Right lobe of liver (tissue), 6 donors: ENCODE data around the gene CCR9. TPM values are rescaled to one million over a fixed set of nuclear protein-coding genes. Genes with fewer than 3 reads are reported as not detected.

ENCODE experiments used
- ATAC-seq, 4 donors: fragments of 200-7000 bp; cut with Tn5 transposase; one replicate each; pipeline ENCODE4 v1.9.1; 2020; ENCODE audit warnings: mild to moderate bottlenecking in 4 of 4, moderate library complexity in 4 of 4
- DNase-seq, 3 donors: peaks; one replicate each; pipeline ENCODE4 v3.0.0-alpha.2; 2020
- H3K27ac ChIP-seq, 3 donors: fragments of 200-600 bp; one replicate each; pipeline ENCODE4 v1.8.0; 2022
- H3K27me3 ChIP-seq, 2 donors: fragments of 200-600 bp; one replicate each; pipeline ENCODE4 v1.8.0; 2022
- H3K36me3 ChIP-seq, 4 donors: fragments of 200-600 bp; sonication (generic) in 1 of 4; one replicate each; pipeline versions ENCODE4 v1.5.1 to v1.8.0; 2017 to 2022; ENCODE audit warnings: control low read depth in 1 of 4
- H3K4me1 ChIP-seq, 4 donors: fragments of 200-600 bp; sonication (generic) in 1 of 4; one replicate each; pipeline versions ENCODE4 v1.5.1 to v1.8.0; 2017 to 2022; ENCODE audit warnings: control low read depth in 1 of 4
- H3K4me3 ChIP-seq, 3 donors: fragments of 200-600 bp; one replicate each; pipeline ENCODE4 v1.8.0; 2022
- H3K9me3 ChIP-seq, 4 donors: fragments of 200-600 bp; sonication (generic) in 1 of 4; one replicate each; pipeline versions ENCODE4 v1.5.1 to v1.8.0; 2017 to 2022; ENCODE audit warnings: control low read depth in 1 of 4
- POLR2A ChIP-seq: fragments of 450-650 bp; IDR thresholded peaks from one replicate; pipeline ENCODE4 v1.6.1; 2017; ENCODE audit warnings: antibody characterized with exemption, mild to moderate bottlenecking
- WGBS: methylation state at CpG from one replicate; pipeline ENCODE4 v1.1.6; 2018; ENCODE audit warnings: low coverage, low lambda C conversion rate; ENCODE audit not compliant: insufficient coverage; ENCODE audit errors: missing lambda C conversion rate; 5-methylcytosine and 5-hydroxymethylcytosine counted together
- intact Hi-C, 2 donors: fragments of 100-400 bp; cut with DNase I; formaldehyde crosslinking; loops; one replicate each; pipeline versions ENCODE4 v1.11.2 to v1.14.1; 2022
- small RNA-seq, 2 experiments: library from RNA; depleted of rRNA; stranded (forward); fragments of <200 nt; gene quantifications; one replicate each; pipeline ENCODE3, GENCODE V24; 2016
- total RNA-seq, 6 experiments: library from RNA; depleted of rRNA in 2 of 6; stranded (reverse); fragments of >200 nt in 2 of 6; fragmentation: NEBNext Ultra II Directional in 3 of 6; extraction: Animal tissue kit (Norgen Biotek cat#: 25700) in 3 of 6; gene quantifications; one replicate each; pipeline versions ENCODE4 v1.1.0 to v1.2.4, GENCODE V29; 2016 to 2023
- TF ChIP-seq, protein P1 (sequence below), 4 donors: fragments of 200-600 bp in 3 of 4; fragments of 450-650 bp in 1 of 4; IDR thresholded peaks; one replicate each; pipeline versions ENCODE4 v1.5.1 to v1.8.0; 2016 to 2022; ENCODE audit warnings: antibody characterized with exemption in 4 of 4, mild to moderate bottlenecking in 2 of 4
- donor health status: DM: no; HTN: yes; CAD: no.
- donor health status: DM: no; HTN: no; CAD: no.
- donor health status: DM: no; HTN: no; CAD: no.
- donor health status: DM: no; HTN: yes; CAD: no.
- donor health status: DM: no; HTN: yes; CAD: no.

CCR9 gene
- total RNA-seq, 6 experiments from 2014 or later = 0.07 to 0.09 (median 0.07) TPM; not detected in 3

GRCh38 chr3:45950131-45950530, 63.8 kb downstream of the CCR9 start:
- peaks cover 0 to 5% (median 0%) of the 10 kb centered on the region in 4 donors for H3K4me1 ChIP-seq
- TF ChIP-seq, protein P1, sequence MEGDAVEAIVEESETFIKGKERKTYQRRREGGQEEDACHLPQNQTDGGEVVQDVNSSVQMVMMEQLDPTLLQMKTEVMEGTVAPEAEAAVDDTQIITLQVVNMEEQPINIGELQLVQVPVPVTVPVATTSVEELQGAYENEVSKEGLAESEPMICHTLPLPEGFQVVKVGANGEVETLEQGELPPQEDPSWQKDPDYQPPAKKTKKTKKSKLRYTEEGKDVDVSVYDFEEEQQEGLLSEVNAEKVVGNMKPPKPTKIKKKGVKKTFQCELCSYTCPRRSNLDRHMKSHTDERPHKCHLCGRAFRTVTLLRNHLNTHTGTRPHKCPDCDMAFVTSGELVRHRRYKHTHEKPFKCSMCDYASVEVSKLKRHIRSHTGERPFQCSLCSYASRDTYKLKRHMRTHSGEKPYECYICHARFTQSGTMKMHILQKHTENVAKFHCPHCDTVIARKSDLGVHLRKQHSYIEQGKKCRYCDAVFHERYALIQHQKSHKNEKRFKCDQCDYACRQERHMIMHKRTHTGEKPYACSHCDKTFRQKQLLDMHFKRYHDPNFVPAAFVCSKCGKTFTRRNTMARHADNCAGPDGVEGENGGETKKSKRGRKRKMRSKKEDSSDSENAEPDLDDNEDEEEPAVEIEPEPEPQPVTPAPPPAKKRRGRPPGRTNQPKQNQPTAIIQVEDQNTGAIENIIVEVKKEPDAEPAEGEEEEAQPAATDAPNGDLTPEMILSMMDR (IDR thresholded peaks at IDR 0.05) = no peak
- no peak for TF ChIP-seq POLR2A
- intact Hi-C loops = no loop called here
- no peak for DNase-seq
- H3K36me3 ChIP-seq = peaks cover 3 to 75% (median 20%) of the 10 kb centered on the region in 4 donors
- WGBS = 92% methylated on average over 2 of the region's 2 CpGs
- no peak for ATAC-seq
- no peak overlapping the region for H3K27ac ChIP-seq
- no peak overlapping the region for H3K4me3 ChIP-seq
- no peaks in the 10 kb centered on the region for H3K27me3 ChIP-seq
- H3K9me3 ChIP-seq = no peaks in the 10 kb centered on the region

DNA sequence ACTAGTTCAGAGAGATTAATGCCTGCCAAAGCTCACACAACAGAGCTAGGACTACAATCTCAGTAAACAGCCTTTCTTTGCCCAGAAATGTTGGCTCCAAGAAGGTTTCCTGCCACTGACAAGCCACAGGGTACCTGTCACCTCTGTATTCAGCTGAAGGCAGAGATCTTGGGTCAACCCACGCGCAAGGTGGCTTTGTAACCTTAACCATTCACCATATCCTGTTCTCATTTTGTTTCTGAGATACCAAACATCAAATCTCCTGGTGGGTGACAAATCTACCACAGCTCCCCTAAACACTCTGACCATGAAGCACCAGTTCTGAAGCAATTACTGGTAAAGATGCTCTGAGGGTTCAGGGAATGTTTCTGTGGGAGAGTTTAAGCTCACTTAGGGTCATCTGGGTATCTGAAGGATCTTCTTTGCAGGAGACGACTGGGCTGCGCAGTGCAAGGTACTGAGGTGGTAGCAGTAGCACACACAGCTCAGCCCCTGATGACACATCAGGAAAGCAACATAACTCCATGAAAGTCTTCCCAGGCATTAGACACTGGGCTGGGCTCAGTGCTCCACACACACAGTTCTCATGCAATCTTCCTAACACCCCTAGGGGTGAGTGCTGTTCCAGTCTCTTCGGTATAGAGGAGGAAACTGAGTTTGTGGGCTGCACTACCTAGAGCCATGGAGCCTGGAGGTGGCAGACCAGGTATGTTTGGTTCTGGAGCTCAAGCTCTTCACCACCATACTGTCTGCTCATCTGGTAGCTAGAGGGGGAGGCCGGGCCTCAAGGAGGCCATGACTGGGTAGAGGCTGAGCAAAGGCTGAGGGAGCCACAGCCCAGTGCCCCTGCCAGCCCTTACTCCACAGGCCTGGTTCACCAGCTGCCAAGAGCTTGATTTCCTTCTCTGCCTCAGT, 64.6 kb downstream of the CCR9 start:
- Histone ChIP-seq H3K27me3 (no peaks in the 10 kb centered on the region), H3K4me3 (no peak overlapping the region), H3K4me1 (peaks cover 0 to 5% (median 0%) of the 10 kb centered on the region in 4 donors), H3K9me3 (no peaks in the 10 kb centered on the region), H3K36me3 (peaks cover 4 to 83% (median 25%) of the 10 kb centered on the region in 4 donors), H3K27ac (no peak overlapping the region)
- TF ChIP-seq, protein P1 (IDR thresholded peaks at IDR 0.05) = no peak
- no CpG with 5 or more reads among the region's 6 CpGs for WGBS
- intact Hi-C loops = no loop called here
- no peak for DNase-seq
- peak in 1 of 4 donors; percentile 38 for ATAC-seq

- ATAC-seq (no peak), DNase-seq (no peak)
- H3K36me3 ChIP-seq = peaks cover 4 to 83% (median 26%) of the 10 kb centered on the region in 4 donors
- peaks cover 0 to 5% (median 0%) of the 10 kb centered on the region in 4 donors for H3K4me1 ChIP-seq
- no peaks in the 10 kb centered on the region for H3K9me3 ChIP-seq
- TF ChIP-seq POLR2A = no peak
- TF ChIP-seq, protein P1 (IDR thresholded peaks at IDR 0.05) = no peak
- H3K4me3 ChIP-seq = no peak overlapping the region
- no peak overlapping the region for H3K27ac ChIP-seq
- intact Hi-C loops = no loop called here
- no peaks in the 10 kb centered on the region for H3K27me3 ChIP-seq
- 88% methylated on average over 2 of the region's 6 CpGs for WGBS
These were observed 65.6 kb downstream of the CCR9 start for GRCh38 chr3:45951946-45952345.

GRCh38 chr3:45952456-45952855, 66.1 kb downstream of the CCR9 start:
- 65% methylated on average over 3 of the region's 4 CpGs for WGBS
- H3K4me3 ChIP-seq = no peak overlapping the region
- intact Hi-C loops = no loop called here
- H3K36me3 ChIP-seq = peaks cover 4 to 83% (median 22%) of the 10 kb centered on the region in 4 donors
- no peaks in the 10 kb centered on the region for H3K27me3 ChIP-seq
- DNase-seq (no peak), ATAC-seq (peak in 1 of 4 donors; percentile 49)
- peaks cover 0 to 5% (median 0%) of the 10 kb centered on the region in 4 donors for H3K4me1 ChIP-seq
- TF ChIP-seq, protein P1 (IDR thresholded peaks at IDR 0.05) = no peak
- TF ChIP-seq POLR2A = no peak
- H3K9me3 ChIP-seq = no peaks in the 10 kb centered on the region
- H3K27ac ChIP-seq = no peak overlapping the region

Small RNA genes within 50 kb of the gene (small RNA-seq; reads per million reads assigned to genes)
- gene RF00019 = 0 reads per million in 2 experiments

Other genes starting within 250 kb of the CCR9 start
- 10 to 100 TPM; 16.8 to 23.9 (median 21.5) TPM for gene SACM1L, start 197.1 kb upstream of the CCR9 start, total RNA-seq
- gene SLC6A20, start 90.0 kb upstream of the CCR9 start, total RNA-seq = under 1 TPM in 3 of 6 experiments, not detected in 3; 0.07 to 0.21 (median 0.12) TPM
- 10 to 100 TPM in 1 of 6 experiments, 1 to 10 TPM in 5; 2.6 to 12.8 (median 6.0) TPM for gene LZTFL1, start 44.4 kb upstream of the CCR9 start, total RNA-seq
- 1 to 10 TPM in 2 of 6 experiments, under 1 TPM in 3, not detected in 1; 0.37 to 1.4 (median 0.76) TPM for gene CXCR6, start 56.9 kb downstream of the CCR9 start, total RNA-seq
- 10 to 100 TPM; 16.0 to 22.0 (median 21.0) TPM for gene FYCO1, start 109.3 kb downstream of the CCR9 start, total RNA-seq
- under 1 TPM in 3 of 6 experiments, not detected in 3; 0.02 to 0.06 (median 0.04) TPM for gene XCR1, start 140.9 kb downstream of the CCR9 start, total RNA-seq